Smooth muscle cell (in vitro differentiated cells): ENCODE measurements around the gene MAML2. TPM values are rescaled to one million over a fixed set of nuclear protein-coding genes. Genes with fewer than 3 reads are reported as not detected.

ENCODE experiments used
- DNase-seq: peaks from one replicate; lab custom pipeline; 2025; ENCODE audit not compliant: unreplicated experiment; lab: John Stamatoyannopoulos, UW
- H2AFZ ChIP-seq: fragments of 200-600 bp; sonication (generic); 2 replicates; pipeline ENCODE4 v1.6.0; 2016; ENCODE audit warnings: antibody characterized with exemption, low read depth, mild to moderate bottlenecking
- H3F3A ChIP-seq: fragments of 200-600 bp; sonication (generic); 2 replicates; pipeline ENCODE4 v1.6.0; 2017; ENCODE audit warnings: antibody characterized with exemption, low read depth
- H3K27ac ChIP-seq: fragments of 200-600 bp; sonication (generic); 2 replicates; pipeline ENCODE4 v1.5.1; 2016; ENCODE audit warnings: low read depth, mild to moderate bottlenecking
- H3K27me3 ChIP-seq: fragments of 200-600 bp; sonication (generic); 2 replicates; pipeline ENCODE4 v1.6.1; 2016; ENCODE audit warnings: low read depth, mild to moderate bottlenecking
- H3K36me3 ChIP-seq: fragments of 200-600 bp; sonication (generic); 2 replicates; pipeline ENCODE4 v1.5.1; 2016; ENCODE audit warnings: low read depth
- H3K4me1 ChIP-seq: fragments of 200-600 bp; sonication (generic); 2 replicates; pipeline ENCODE4 v1.5.1; 2016; ENCODE audit warnings: low read depth
- H3K4me2 ChIP-seq: fragments of 200-600 bp; sonication (generic); 2 replicates; pipeline ENCODE4 v1.6.0; 2016; ENCODE audit warnings: mild to moderate bottlenecking
- H3K4me3 ChIP-seq: fragments of 200-600 bp; sonication (generic); 2 replicates; pipeline ENCODE4 v1.5.1; 2016; ENCODE audit warnings: mild to moderate bottlenecking
- H3K79me2 ChIP-seq: fragments of 200-600 bp; sonication (generic); 2 replicates; pipeline ENCODE4 v1.6.0; 2016; ENCODE audit warnings: low read depth, mild to moderate bottlenecking
- H3K9ac ChIP-seq: fragments of 200-600 bp; sonication (generic); 2 replicates; pipeline ENCODE4 v1.6.0; 2016; ENCODE audit warnings: low read depth
- H3K9me3 ChIP-seq: fragments of 200-600 bp; sonication (generic); replicated peaks from 2 replicates; pipeline ENCODE4 v1.5.1; 2016; ENCODE audit warnings: low read depth
- H4K20me1 ChIP-seq: fragments of 200-600 bp; sonication (generic); 2 replicates; pipeline ENCODE4 v1.6.0; 2016; ENCODE audit warnings: low read depth
- WGBS: methylation state at CpG from one replicate; pipeline ENCODE4 v1.1.7; 2016; ENCODE audit warnings: low lambda C conversion rate; 5-methylcytosine and 5-hydroxymethylcytosine counted together
- polyA plus RNA-seq: library from polyadenylated mRNA; unstranded; fragments of >200 nt; fragmentation: Nextera tagmentation; extraction: Ambion mirVana; gene quantifications from 2 replicates; pipeline ENCODE4 v1.2.1, GENCODE V29; 2016
- total RNA-seq: library from RNA; depleted of rRNA; stranded (reverse); fragments of >200 nt; gene quantifications from 2 replicates; pipeline ENCODE4 v1.2.3, GENCODE V29; 2014
- TF ChIP-seq, protein P1 (sequence below): fragments of 200-600 bp; sonication (generic); IDR thresholded peaks from 2 replicates; pipeline ENCODE4 v1.5.1; 2017; ENCODE audit warnings: borderline replicate concordance, mild to moderate bottlenecking, antibody characterized with exemption; ENCODE audit not compliant: insufficient read depth, poor library complexity, severe bottlenecking

The MAML2 gene
- total and polyA plus RNA-seq, 2 experiments from 2014 or later = 8.7 to 52.4 TPM

DNA sequence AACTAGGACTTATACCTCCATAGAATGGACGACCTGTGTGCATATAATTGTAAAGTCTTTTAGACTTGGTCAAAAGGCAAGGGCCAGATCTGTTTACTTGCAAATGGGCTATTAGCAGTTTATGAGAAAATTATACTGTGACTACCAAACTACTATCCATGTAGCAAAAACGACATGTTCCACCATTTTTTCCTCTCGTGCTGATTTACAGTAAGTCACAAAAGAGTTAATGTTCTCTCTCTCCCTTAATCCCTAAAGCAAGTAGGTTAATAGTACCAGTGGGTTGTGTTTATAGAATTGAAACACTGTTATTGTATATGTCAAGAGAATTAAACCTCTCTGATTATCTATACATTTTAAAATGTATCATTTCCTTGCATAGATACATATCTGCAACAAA is 147.3 kb downstream of the MAML2 start:
- Histone ChIP-seq H3K27ac (no peak overlapping the region), H3K9ac (no peak overlapping the region), H3K4me1 (peaks cover 25% of the 10 kb centered on the region), H3F3A (peaks cover 5% of the 10 kb centered on the region), H3K9me3 (no peaks in the 10 kb centered on the region), H3K36me3 (no peaks in the 10 kb centered on the region), H3K4me3 (no peak overlapping the region), H3K79me2 (peaks cover 78% of the 10 kb centered on the region), H2AFZ (no peak overlapping the region), H3K27me3 (no peaks in the 10 kb centered on the region), H3K4me2 (no peak overlapping the region), H4K20me1 (no peaks in the 10 kb centered on the region)
- WGBS = 82% methylated on average over 3 of the region's 3 CpGs
- TF ChIP-seq, protein P1, sequence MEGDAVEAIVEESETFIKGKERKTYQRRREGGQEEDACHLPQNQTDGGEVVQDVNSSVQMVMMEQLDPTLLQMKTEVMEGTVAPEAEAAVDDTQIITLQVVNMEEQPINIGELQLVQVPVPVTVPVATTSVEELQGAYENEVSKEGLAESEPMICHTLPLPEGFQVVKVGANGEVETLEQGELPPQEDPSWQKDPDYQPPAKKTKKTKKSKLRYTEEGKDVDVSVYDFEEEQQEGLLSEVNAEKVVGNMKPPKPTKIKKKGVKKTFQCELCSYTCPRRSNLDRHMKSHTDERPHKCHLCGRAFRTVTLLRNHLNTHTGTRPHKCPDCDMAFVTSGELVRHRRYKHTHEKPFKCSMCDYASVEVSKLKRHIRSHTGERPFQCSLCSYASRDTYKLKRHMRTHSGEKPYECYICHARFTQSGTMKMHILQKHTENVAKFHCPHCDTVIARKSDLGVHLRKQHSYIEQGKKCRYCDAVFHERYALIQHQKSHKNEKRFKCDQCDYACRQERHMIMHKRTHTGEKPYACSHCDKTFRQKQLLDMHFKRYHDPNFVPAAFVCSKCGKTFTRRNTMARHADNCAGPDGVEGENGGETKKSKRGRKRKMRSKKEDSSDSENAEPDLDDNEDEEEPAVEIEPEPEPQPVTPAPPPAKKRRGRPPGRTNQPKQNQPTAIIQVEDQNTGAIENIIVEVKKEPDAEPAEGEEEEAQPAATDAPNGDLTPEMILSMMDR = no peak
- DNase-seq = no peak

DNA sequence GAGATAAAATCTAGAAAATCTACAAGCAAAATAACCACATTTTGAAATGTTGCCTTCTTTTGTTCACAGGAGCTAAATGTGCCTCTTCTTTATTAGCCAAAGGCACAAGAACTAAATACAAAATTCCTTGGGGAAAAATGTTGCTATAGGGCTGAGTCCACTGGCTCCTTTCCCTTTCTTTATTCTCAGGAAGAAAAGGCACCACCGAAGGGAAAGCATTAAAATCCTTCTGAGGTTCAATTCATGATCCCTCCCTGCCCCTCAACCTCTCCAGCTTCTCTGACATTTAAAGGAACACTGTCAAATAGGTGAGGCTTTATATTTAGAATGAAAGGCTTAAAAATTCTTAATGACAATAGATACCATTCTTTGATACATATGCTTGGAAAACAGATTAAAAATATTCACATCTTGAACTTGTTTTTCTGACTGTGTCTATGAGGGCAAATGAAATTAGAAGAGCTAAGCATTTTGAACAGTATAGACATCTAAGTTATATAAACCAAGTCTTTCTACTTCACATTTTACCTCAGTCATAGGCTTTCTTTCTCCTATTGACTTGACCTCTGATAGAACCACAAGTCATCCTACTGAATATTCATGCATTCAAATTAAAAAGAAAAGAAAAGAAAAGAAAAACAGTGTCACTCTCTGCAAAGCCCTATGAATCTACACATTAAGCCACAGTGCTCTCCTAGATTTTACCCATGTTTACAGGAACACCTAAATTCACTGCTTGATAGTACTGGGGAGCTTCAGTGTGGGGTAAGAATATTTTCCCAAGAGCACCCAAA is 148.2 kb downstream of the MAML2 start:
- TF ChIP-seq, protein P1 = no peak
- Histone ChIP-seq H3K9me3 (no peaks in the 10 kb centered on the region), H3K4me3 (no peak overlapping the region), H3F3A (peaks cover 9% of the 10 kb centered on the region), H3K27me3 (no peaks in the 10 kb centered on the region), H2AFZ (no peak overlapping the region), H3K36me3 (no peaks in the 10 kb centered on the region), H3K79me2 (peaks cover 81% of the 10 kb centered on the region), H3K27ac (no peak overlapping the region), H3K9ac (no peak overlapping the region), H3K4me2 (no peak overlapping the region), H3K4me1 (peaks cover 16% of the 10 kb centered on the region), H4K20me1 (no peaks in the 10 kb centered on the region)
- DNase-seq = no peak
- WGBS = 26% methylated on average over 1 of the region's 1 CpG

DNA sequence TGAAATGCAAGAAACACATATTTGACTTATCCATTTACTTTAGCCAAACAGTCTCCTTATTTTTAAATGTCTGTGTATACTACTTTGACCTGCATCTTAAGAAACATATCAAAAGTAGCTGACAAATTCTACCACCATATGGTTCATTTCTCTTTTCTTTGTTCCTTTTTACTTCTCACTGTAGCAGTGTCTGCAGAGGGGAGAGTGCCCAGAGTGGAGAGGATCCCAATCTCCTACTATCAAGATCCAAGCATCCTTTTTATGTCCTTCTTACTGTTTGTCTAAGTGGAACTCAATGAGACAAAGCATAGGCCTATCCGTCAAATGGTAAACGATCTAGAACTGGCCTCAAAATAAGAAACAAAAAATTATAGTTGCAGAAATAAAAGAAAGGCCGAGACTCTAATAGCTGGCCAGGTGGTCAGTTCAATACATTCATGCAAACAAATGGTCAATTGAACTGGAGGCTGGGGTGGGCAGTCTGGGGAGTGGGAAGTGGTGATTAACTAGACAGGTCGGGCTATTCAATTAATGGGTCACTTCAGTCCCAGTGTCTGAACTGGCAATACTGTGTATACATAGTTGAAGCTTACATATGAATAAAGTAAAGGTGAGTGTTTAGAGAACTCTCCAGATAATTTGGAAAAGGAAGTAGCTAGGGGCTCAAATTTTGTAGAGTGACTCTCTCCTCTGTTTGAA is 149.1 kb downstream of the MAML2 start:
- H3K9ac ChIP-seq = no peak overlapping the region
- H3K36me3 ChIP-seq = no peaks in the 10 kb centered on the region
- no peaks in the 10 kb centered on the region for H3K9me3 ChIP-seq
- no peak overlapping the region for H2AFZ ChIP-seq
- no peak overlapping the region for H3K4me2 ChIP-seq
- H3F3A ChIP-seq = peaks cover 16% of the 10 kb centered on the region
- no peaks in the 10 kb centered on the region for H4K20me1 ChIP-seq
- H3K27ac ChIP-seq = no peak overlapping the region
- WGBS = 83% methylated on average over 4 of the region's 4 CpGs
- peaks cover 87% of the 10 kb centered on the region for H3K79me2 ChIP-seq
- H3K27me3 ChIP-seq = no peaks in the 10 kb centered on the region
- TF ChIP-seq, protein P1 = no peak
- no peak overlapping the region for H3K4me3 ChIP-seq
- no peak for DNase-seq
- peaks cover 22% of the 10 kb centered on the region for H3K4me1 ChIP-seq
